Esophagus squamous epithelium (tissue), 5 donors: ENCODE results near the gene NELL1. TPM values are rescaled to one million over a fixed set of nuclear protein-coding genes. Genes with fewer than 3 reads are reported as not detected.

Source experiments
- DNase-seq: peaks from one replicate; lab custom pipeline; 2025; lab: John Stamatoyannopoulos, UW
- H3K27ac ChIP-seq, 4 donors: fragments of 200-600 bp; sonication (generic); one replicate each; pipeline ENCODE4 v1.5.1; 2016 to 2019; ENCODE audit warnings: mild to moderate bottlenecking in 1 of 4
- H3K27me3 ChIP-seq, 4 donors: fragments of 200-600 bp; sonication (generic); 1 replicate in 3 of 4; 2 replicates in 1 of 4; pipeline versions ENCODE4 v1.5.1 to v1.6.0; 2017 to 2021; ENCODE audit warnings: antibody characterized with exemption in 1 of 4
- H3K36me3 ChIP-seq, 3 donors: fragments of 200-600 bp; sonication (generic); one replicate each; pipeline ENCODE4 v1.5.1; 2016 to 2019
- H3K4me1 ChIP-seq, 3 donors: fragments of 200-600 bp; sonication (generic); one replicate each; pipeline ENCODE4 v1.5.1; 2017 to 2019
- H3K4me3 ChIP-seq, 4 donors: fragments of 200-600 bp; sonication (generic); 1 replicate in 3 of 4; 2 replicates in 1 of 4; pipeline ENCODE4 v1.5.1; 2016 to 2019; ENCODE audit warnings: mild to moderate bottlenecking in 2 of 4, moderate library complexity in 1 of 4
- H3K9me3 ChIP-seq, 3 donors: fragments of 200-600 bp; sonication (generic); one replicate each; pipeline ENCODE4 v1.5.1; 2016 to 2019
- POLR2A ChIP-seq, 4 donors: fragments of 450-650 bp; IDR thresholded peaks; one replicate each; pipeline ENCODE4 v1.6.1; 2017; ENCODE audit warnings: antibody characterized with exemption in 4 of 4, mild to moderate bottlenecking in 4 of 4, moderate library complexity in 3 of 4
- WGBS, 2 donors: methylation state at CpG; one replicate each; pipeline ENCODE4 v1.1.5; 2018; 5-methylcytosine and 5-hydroxymethylcytosine counted together
- intact Hi-C: fragments of 100-400 bp; cut with DNase I; formaldehyde crosslinking; loops from one replicate; pipeline ENCODE4 v1.15.0; 2022
- total RNA-seq, 4 donors: library from RNA; depleted of rRNA; stranded (reverse); fragments of >200 nt; gene quantifications; one replicate each; pipeline ENCODE4 v1.1.0, GENCODE V29; 2016
- TF ChIP-seq, protein P1 (sequence below), 6 experiments: fragments of 450-650 bp in 4 of 6; fragments of 200-600 bp in 2 of 6; sonication (generic) in 2 of 6; IDR thresholded peaks; one replicate each; pipeline ENCODE4 v1.5.1; 2016 to 2019; ENCODE audit warnings: antibody characterized with exemption in 6 of 6, mild to moderate bottlenecking in 4 of 6, moderate library complexity in 4 of 6
- donor health status: DM: yes; HTN: yes; CAD: no.

Gene NELL1
- 1 to 10 TPM in 1 of 4 donors, not detected in 3; 1.5 TPM for total RNA-seq

DNA sequence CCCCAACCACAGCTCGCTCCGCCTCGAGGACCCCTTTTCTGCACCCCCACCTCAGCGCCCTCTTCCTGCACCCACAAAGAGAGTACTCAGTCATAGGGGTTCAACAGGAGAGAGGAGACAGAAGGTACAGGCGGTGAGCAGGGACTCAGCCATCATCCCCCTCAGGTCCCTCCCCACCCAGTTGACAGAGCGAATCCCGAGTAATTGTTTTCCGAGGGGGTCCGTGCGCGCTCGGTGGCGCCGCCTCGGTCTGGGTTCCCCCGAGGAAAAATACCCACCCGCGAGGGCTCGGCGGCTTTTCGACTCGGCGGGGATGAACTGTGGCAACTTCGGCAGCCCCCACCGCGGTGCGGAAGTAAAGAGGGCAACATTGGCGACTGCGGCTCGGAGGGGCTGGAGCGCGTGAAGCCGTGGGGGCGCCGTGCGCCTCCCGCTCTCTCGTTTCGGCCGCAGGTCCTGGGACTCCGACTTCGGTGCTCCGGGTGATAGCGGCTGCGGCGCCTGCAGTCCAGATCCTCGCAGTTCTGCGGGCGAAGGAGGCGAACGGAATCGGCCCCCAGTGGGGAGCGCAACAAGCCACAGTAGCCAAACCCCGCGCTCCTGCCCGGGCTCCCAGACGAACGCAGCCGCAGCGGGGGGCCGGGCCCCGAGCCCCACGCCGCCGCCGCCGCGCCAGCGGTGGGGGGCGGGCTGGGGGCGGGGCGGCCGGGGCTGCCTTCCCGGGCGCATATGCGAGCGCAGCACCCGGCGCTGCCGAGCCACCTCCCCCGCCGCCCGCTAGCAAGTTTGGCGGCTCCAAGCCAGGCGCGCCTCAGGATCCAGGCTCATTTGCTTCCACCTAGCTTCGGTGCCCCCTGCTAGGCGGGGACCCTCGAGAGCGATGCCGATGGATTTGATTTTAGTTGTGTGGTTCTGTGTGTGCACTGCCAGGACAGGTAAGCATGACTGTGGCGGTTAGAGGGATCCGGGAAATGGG lies at the start of gene NELL1:
NELL1 (plus strand) TSS at position 743 of the 976 bp plus-strand sequence.
- Histone ChIP-seq H3K27ac (no peak within 1 kb of the TSS), H3K36me3 (no peaks in the 10 kb centered on the region), H3K9me3 (no peaks in the 10 kb centered on the region), H3K4me3 (peak within 1 kb of the TSS in 3 of 4 donors; percentile 26 to 53 (median 38)), H3K4me1 (peaks cover 9 to 20% (median 12%) of the 10 kb centered on the region in 3 donors), H3K27me3 (peaks cover 6 to 74% (median 11%) of the 10 kb centered on the region in 4 donors)
- intact Hi-C loops = no loop called here
- DNase-seq = no peak
- WGBS, 2 donors = 3 to 7% methylated on average over 5 to 8 of the region's 93 CpGs
- TF ChIP-seq, protein P1, sequence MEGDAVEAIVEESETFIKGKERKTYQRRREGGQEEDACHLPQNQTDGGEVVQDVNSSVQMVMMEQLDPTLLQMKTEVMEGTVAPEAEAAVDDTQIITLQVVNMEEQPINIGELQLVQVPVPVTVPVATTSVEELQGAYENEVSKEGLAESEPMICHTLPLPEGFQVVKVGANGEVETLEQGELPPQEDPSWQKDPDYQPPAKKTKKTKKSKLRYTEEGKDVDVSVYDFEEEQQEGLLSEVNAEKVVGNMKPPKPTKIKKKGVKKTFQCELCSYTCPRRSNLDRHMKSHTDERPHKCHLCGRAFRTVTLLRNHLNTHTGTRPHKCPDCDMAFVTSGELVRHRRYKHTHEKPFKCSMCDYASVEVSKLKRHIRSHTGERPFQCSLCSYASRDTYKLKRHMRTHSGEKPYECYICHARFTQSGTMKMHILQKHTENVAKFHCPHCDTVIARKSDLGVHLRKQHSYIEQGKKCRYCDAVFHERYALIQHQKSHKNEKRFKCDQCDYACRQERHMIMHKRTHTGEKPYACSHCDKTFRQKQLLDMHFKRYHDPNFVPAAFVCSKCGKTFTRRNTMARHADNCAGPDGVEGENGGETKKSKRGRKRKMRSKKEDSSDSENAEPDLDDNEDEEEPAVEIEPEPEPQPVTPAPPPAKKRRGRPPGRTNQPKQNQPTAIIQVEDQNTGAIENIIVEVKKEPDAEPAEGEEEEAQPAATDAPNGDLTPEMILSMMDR (IDR thresholded peaks at IDR 0.05) = no peak

- no peaks in the 10 kb centered on the region for H3K36me3 ChIP-seq
- TF ChIP-seq, protein P1 (IDR thresholded peaks at IDR 0.05) = no peak
- TF ChIP-seq POLR2A (IDR thresholded peaks at IDR 0.05) = no peak
- H3K9me3 ChIP-seq = no peaks in the 10 kb centered on the region
- intact Hi-C loops = no loop called here
- no peak for DNase-seq
- H3K4me3 ChIP-seq = no peak overlapping the region
- H3K27me3 ChIP-seq = peaks cover 0 to 23% (median 0%) of the 10 kb centered on the region in 4 donors
- H3K27ac ChIP-seq = no peak overlapping the region
- H3K4me1 ChIP-seq = peaks cover 0 to 14% (median 3%) of the 10 kb centered on the region in 3 donors
- WGBS, 2 donors = 56 to 59% methylated on average over 2 of the region's 2 CpGs
Measured at GRCh38 chr11:20620988-20621387, 48.4 kb upstream of the NELL1 start.

- intact Hi-C loops = no loop called here
- Histone ChIP-seq H3K36me3 (no peaks in the 10 kb centered on the region), H3K27ac (no peak overlapping the region), H3K4me1 (peaks cover 0 to 8% (median 2%) of the 10 kb centered on the region in 3 donors), H3K27me3 (peaks cover 0 to 20% (median 0%) of the 10 kb centered on the region in 4 donors), H3K9me3 (no peaks in the 10 kb centered on the region), H3K4me3 (no peak overlapping the region)
- no peak for DNase-seq
- 10 to 38% methylated on average over 3 to 5 of the region's 6 CpGs for WGBS, 2 donors
- TF ChIP-seq, protein P1 (IDR thresholded peaks at IDR 0.05) = no peak
- TF ChIP-seq POLR2A (IDR thresholded peaks at IDR 0.05) = no peak
Measured at GRCh38 chr11:20621679-20622078, 47.7 kb upstream of the NELL1 start.

- Histone ChIP-seq H3K27me3 (peaks cover 0 to 9% (median 0%) of the 10 kb centered on the region in 4 donors), H3K27ac (no peak overlapping the region), H3K4me1 (no peaks in the 10 kb centered on the region), H3K9me3 (no peaks in the 10 kb centered on the region), H3K4me3 (no peak overlapping the region), H3K36me3 (no peaks in the 10 kb centered on the region)
- no peak for TF ChIP-seq POLR2A (IDR thresholded peaks at IDR 0.05)
- TF ChIP-seq, protein P1 (IDR thresholded peaks at IDR 0.05) = no peak
- intact Hi-C loops = no loop called here
- no peak for DNase-seq
- 29 to 56% methylated on average over 4 of the region's 4 CpGs for WGBS, 2 donors
Measured at GRCh38 chr11:20623252-20623651, 46.1 kb upstream of the NELL1 start.

DNA sequence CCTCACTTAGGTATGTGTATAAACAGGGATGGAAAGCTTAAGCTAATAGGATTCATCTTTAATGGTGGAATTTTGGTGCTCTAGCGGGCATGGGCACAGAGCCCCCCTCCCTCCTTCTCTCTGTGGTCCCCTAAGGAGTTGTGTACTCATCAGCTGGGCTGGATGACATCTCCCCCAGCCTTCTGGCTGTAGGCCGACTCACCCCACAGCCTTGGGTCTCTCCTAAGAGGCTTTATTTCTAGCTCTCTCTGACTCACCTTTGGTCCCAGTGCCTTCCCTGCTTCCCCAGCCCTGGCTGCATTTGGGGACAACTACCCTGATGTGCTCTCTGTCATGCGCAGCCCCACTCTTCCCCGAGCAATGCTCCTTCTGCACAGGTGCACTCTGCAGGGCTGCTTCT lies 43.1 kb upstream of the NELL1 start:
- peaks cover 0 to 13% (median 0%) of the 10 kb centered on the region in 4 donors for H3K27me3 ChIP-seq
- DNase-seq = no peak
- no peaks in the 10 kb centered on the region for H3K36me3 ChIP-seq
- no peak overlapping the region for H3K27ac ChIP-seq
- H3K4me1 ChIP-seq = no peaks in the 10 kb centered on the region
- no peak overlapping the region for H3K4me3 ChIP-seq
- 58 to 64% methylated on average over 4 of the region's 4 CpGs for WGBS, 2 donors
- intact Hi-C loops = no loop called here
- no peaks in the 10 kb centered on the region for H3K9me3 ChIP-seq
- TF ChIP-seq, protein P1 (IDR thresholded peaks at IDR 0.05) = no peak
- no peak for TF ChIP-seq POLR2A (IDR thresholded peaks at IDR 0.05)
